Liver (tissue), 3 donors: Measurements from ENCODE around the gene OR2A7.
"Not testable (repeated sequence)": the region's sequence is repeated elsewhere in the genome, so short reads cannot be mapped to it uniquely, and the experiment has no call there.

Experiments used
- EGR1 ChIP-seq, 2 donors: IDR thresholded peaks; 2 replicates each; pipeline ENCODE4 v1.6.1; 2016 to 2018; ENCODE audit warnings: antibody characterized with exemption in 2 of 2, low read depth in 2 of 2
- RAD21 ChIP-seq, 2 donors: IDR thresholded peaks; 2 replicates each; pipeline ENCODE4 v1.6.1; 2016; ENCODE audit warnings: antibody characterized with exemption in 2 of 2, mild to moderate bottlenecking in 2 of 2
- REST ChIP-seq: IDR thresholded peaks from 2 replicates; pipeline ENCODE4 v1.6.1; 2016; ENCODE audit warnings: antibody characterized with exemption, mild to moderate bottlenecking
- SP1 ChIP-seq: IDR thresholded peaks from 2 replicates; pipeline ENCODE4 v1.6.1; 2018; ENCODE audit warnings: antibody characterized with exemption, mild to moderate bottlenecking
- TAF1 ChIP-seq: conservative IDR thresholded peaks from 2 replicates; pipeline ENCODE4 v1.6.1; 2016; ENCODE audit warnings: antibody characterized with exemption, mild to moderate bottlenecking
- YY1 ChIP-seq: IDR thresholded peaks from 2 replicates; pipeline ENCODE4 v1.6.1; 2016; ENCODE audit warnings: antibody characterized with exemption, mild to moderate bottlenecking
- TF ChIP-seq, protein P1 (sequence below): IDR thresholded peaks from 2 replicates; pipeline ENCODE4 v1.6.1; 2016; ENCODE audit warnings: antibody characterized with exemption
- TF ChIP-seq, protein P2 (sequence below): fragments of 150-350 bp; IDR thresholded peaks from 2 replicates; pipeline ENCODE4 v1.5.1; 2017; ENCODE audit warnings: improper control_type of control experiment, low read depth, low read length; ENCODE audit not compliant: missing input control
- TF ChIP-seq, protein P3 (sequence below): IDR thresholded peaks from 2 replicates; pipeline ENCODE4 v1.6.1; 2016; ENCODE audit warnings: antibody characterized with exemption
- donor health status: healthy.
- donor health status: healthy.

- TF ChIP-seq, protein P1, sequence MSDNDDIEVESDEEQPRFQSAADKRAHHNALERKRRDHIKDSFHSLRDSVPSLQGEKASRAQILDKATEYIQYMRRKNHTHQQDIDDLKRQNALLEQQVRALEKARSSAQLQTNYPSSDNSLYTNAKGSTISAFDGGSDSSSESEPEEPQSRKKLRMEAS = not testable (repeated sequence)
- TF ChIP-seq YY1; REST; RAD21 (IDR thresholded peaks at IDR 0.05); EGR1 (IDR thresholded peaks at IDR 0.05; ENCODE audit: low read depth in 2 of 2); SP1; TAF1: not testable (repeated sequence)
- TF ChIP-seq, protein P2, sequence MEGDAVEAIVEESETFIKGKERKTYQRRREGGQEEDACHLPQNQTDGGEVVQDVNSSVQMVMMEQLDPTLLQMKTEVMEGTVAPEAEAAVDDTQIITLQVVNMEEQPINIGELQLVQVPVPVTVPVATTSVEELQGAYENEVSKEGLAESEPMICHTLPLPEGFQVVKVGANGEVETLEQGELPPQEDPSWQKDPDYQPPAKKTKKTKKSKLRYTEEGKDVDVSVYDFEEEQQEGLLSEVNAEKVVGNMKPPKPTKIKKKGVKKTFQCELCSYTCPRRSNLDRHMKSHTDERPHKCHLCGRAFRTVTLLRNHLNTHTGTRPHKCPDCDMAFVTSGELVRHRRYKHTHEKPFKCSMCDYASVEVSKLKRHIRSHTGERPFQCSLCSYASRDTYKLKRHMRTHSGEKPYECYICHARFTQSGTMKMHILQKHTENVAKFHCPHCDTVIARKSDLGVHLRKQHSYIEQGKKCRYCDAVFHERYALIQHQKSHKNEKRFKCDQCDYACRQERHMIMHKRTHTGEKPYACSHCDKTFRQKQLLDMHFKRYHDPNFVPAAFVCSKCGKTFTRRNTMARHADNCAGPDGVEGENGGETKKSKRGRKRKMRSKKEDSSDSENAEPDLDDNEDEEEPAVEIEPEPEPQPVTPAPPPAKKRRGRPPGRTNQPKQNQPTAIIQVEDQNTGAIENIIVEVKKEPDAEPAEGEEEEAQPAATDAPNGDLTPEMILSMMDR = not testable (repeated sequence)
- TF ChIP-seq, protein P3, sequence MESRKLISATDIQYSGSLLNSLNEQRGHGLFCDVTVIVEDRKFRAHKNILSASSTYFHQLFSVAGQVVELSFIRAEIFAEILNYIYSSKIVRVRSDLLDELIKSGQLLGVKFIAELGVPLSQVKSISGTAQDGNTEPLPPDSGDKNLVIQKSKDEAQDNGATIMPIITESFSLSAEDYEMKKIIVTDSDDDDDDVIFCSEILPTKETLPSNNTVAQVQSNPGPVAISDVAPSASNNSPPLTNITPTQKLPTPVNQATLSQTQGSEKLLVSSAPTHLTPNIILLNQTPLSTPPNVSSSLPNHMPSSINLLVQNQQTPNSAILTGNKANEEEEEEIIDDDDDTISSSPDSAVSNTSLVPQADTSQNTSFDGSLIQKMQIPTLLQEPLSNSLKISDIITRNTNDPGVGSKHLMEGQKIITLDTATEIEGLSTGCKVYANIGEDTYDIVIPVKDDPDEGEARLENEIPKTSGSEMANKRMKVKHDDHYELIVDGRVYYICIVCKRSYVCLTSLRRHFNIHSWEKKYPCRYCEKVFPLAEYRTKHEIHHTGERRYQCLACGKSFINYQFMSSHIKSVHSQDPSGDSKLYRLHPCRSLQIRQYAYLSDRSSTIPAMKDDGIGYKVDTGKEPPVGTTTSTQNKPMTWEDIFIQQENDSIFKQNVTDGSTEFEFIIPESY = not testable (repeated sequence)
Measured at GRCh38 chr7:144305156-144305555, 40.6 kb upstream of the OR2A7 start.
